HEK293 (cell line): Measurements from ENCODE around the gene GNAZ.

ENCODE experiments used
- CTCF ChIA-PET: fragments of 350-600 bp; formaldehyde crosslinking; extraction: SDS; loops from one replicate; lab custom pipeline; 2021; ENCODE audit warnings: antibody characterized with exemption; lab: Yijun Ruan, JAX
- POLR2A ChIA-PET: fragments of 300-600 bp; formaldehyde crosslinking; extraction: SDS; loops from one replicate; lab custom pipeline; 2020; ENCODE audit warnings: antibody characterized with exemption, inconsistent platforms; lab: Yijun Ruan, JAX
- H3K27ac ChIP-seq: fragments of 200-500 bp; sonication (Bioruptor generic); 2 replicates; pipeline ENCODE4 v1.5.1; 2014; ENCODE audit warnings: low read depth, low read length, control low read depth, inconsistent platforms; ENCODE audit errors: extremely low read depth
- H3K36me3 ChIP-seq, 2 experiments: fragments of 200-500 bp in 1 of 2; sonication (Bioruptor generic) in 1 of 2; 1 replicate in 1 of 2; 2 replicates in 1 of 2; pipeline ENCODE4 v1.5.1; 2014 to 2017; ENCODE audit warnings: inconsistent platforms in 2 of 2, low read length in 2 of 2; ENCODE audit not compliant: control insufficient read depth in 2 of 2, insufficient read depth in 1 of 2
- H3K4me1 ChIP-seq: fragments of 200-500 bp; sonication (Bioruptor generic); 2 replicates; pipeline ENCODE4 v1.5.1; 2014; ENCODE audit warnings: mild to moderate bottlenecking, low read length, inconsistent platforms; ENCODE audit not compliant: control insufficient read depth, insufficient read depth
- H3K4me3 ChIP-seq: 2 replicates; pipeline ENCODE4 v1.5.1; 2011; ENCODE audit warnings: low read depth, mild to moderate bottlenecking, control low read depth, low read length, moderate library complexity
- H3K9me3 ChIP-seq: fragments of 200-500 bp; sonication (Bioruptor generic); 2 replicates; pipeline ENCODE4 v1.5.1; 2014; ENCODE audit warnings: low read depth, low read length, inconsistent platforms; ENCODE audit not compliant: control insufficient read depth, insufficient read depth
- HOXC10 ChIP-seq: sonication (generic); formaldehyde crosslinking; IDR thresholded peaks from 2 replicates; pipeline ENCODE4 v1.8.1; 2023; ENCODE audit warnings: mild to moderate bottlenecking, missing genetic modification reagents
- KLF9 ChIP-seq: fragments of 450-650 bp; formaldehyde crosslinking; IDR thresholded peaks from 2 replicates; pipeline ENCODE4 v1.5.1; 2016; ENCODE audit warnings: missing biosample characterization, missing genetic modification characterization, low read depth
- PRDM10 ChIP-seq: fragments of 450-650 bp; formaldehyde crosslinking; IDR thresholded peaks from 2 replicates; pipeline ENCODE4 v1.5.1; 2016; ENCODE audit warnings: missing biosample characterization, missing genetic modification characterization
- PRDM6 ChIP-seq: fragments of 450-650 bp; formaldehyde crosslinking; IDR thresholded peaks from 2 replicates; pipeline ENCODE4 v1.5.1; 2017; ENCODE audit warnings: missing biosample characterization, missing genetic modification characterization
- RBAK ChIP-seq: fragments of 450-650 bp; formaldehyde crosslinking; IDR thresholded peaks from 2 replicates; pipeline ENCODE4 v1.5.1; 2016; ENCODE audit warnings: missing biosample characterization, missing genetic modification characterization
- SP2 ChIP-seq: fragments of 450-650 bp; formaldehyde crosslinking; IDR thresholded peaks from 2 replicates; pipeline ENCODE4 v1.5.1; 2016; ENCODE audit warnings: missing biosample characterization, missing genetic modification characterization
- ZFHX2 ChIP-seq: fragments of 450-650 bp; formaldehyde crosslinking; conservative IDR thresholded peaks from 2 replicates; pipeline ENCODE4 v1.5.1; 2016; ENCODE audit warnings: missing biosample characterization, missing genetic modification characterization
- ZNF175 ChIP-seq: fragments of 450-650 bp; formaldehyde crosslinking; IDR thresholded peaks from 2 replicates; pipeline ENCODE4 v1.5.1; 2016; ENCODE audit warnings: missing biosample characterization, missing genetic modification characterization
- ZNF280C ChIP-seq: fragments of 450-650 bp; formaldehyde crosslinking; IDR thresholded peaks from 2 replicates; pipeline ENCODE4 v1.5.1; 2016; ENCODE audit warnings: missing biosample characterization, missing genetic modification characterization
- ZNF394 ChIP-seq: fragments of 450-650 bp; formaldehyde crosslinking; IDR thresholded peaks from 2 replicates; pipeline ENCODE4 v1.5.1; 2016; ENCODE audit warnings: missing biosample characterization, missing genetic modification characterization, mild to moderate bottlenecking, moderate library complexity, borderline replicate concordance
- ZNF449 ChIP-seq: fragments of 450-650 bp; formaldehyde crosslinking; IDR thresholded peaks from 2 replicates; pipeline ENCODE4 v1.5.1; 2017; ENCODE audit warnings: missing biosample characterization, mild to moderate bottlenecking, missing genetic modification characterization, moderate library complexity
- ZNF488 ChIP-seq: fragments of 450-650 bp; formaldehyde crosslinking; IDR thresholded peaks from 2 replicates; pipeline ENCODE4 v1.5.1; 2016; ENCODE audit warnings: missing biosample characterization, missing genetic modification characterization
- ZNF501 ChIP-seq: fragments of 450-650 bp; formaldehyde crosslinking; IDR thresholded peaks from 2 replicates; pipeline ENCODE4 v1.5.1; 2016; ENCODE audit warnings: missing biosample characterization, missing genetic modification characterization
- ZNF510 ChIP-seq: fragments of 450-650 bp; formaldehyde crosslinking; IDR thresholded peaks from 2 replicates; pipeline ENCODE4 v1.5.1; 2018; ENCODE audit warnings: mild to moderate bottlenecking, missing genetic modification characterization, missing biosample characterization; ENCODE audit not compliant: insufficient replicate concordance
- ZNF514 ChIP-seq: fragments of 450-650 bp; formaldehyde crosslinking; IDR thresholded peaks from 2 replicates; pipeline ENCODE4 v1.5.1; 2016; ENCODE audit warnings: missing biosample characterization, missing genetic modification characterization
- ZNF561 ChIP-seq: fragments of 450-650 bp; IDR thresholded peaks from 2 replicates; pipeline ENCODE4 v1.5.1; 2018; ENCODE audit warnings: missing biosample characterization, missing genetic modification characterization, borderline replicate concordance
- ZNF626 ChIP-seq: fragments of 450-650 bp; sonication (Bioruptor Pico); formaldehyde crosslinking; IDR thresholded peaks from 2 replicates; pipeline ENCODE4 v1.5.1; 2018; ENCODE audit warnings: missing biosample characterization, missing genetic modification characterization, inconsistent platforms
- ZNF629 ChIP-seq: fragments of 450-650 bp; formaldehyde crosslinking; IDR thresholded peaks from 2 replicates; pipeline ENCODE4 v1.5.1; 2017; ENCODE audit warnings: missing biosample characterization, missing genetic modification characterization
- ZNF645 ChIP-seq: fragments of 450-650 bp; formaldehyde crosslinking; IDR thresholded peaks from 2 replicates; pipeline ENCODE4; 2016; ENCODE audit warnings: missing biosample characterization, missing genetic modification characterization
- ZNF747 ChIP-seq: fragments of 450-650 bp; formaldehyde crosslinking; IDR thresholded peaks from 2 replicates; pipeline ENCODE4 v1.5.1; 2016; ENCODE audit warnings: missing biosample characterization, missing genetic modification characterization
- ZNF791 ChIP-seq: fragments of 450-650 bp; formaldehyde crosslinking; IDR thresholded peaks from 2 replicates; pipeline ENCODE4 v1.5.1; 2016; ENCODE audit warnings: missing biosample characterization, missing genetic modification characterization

GNAZ gene

GRCh38 chr22:23042179-23042578 is 28.1 kb upstream of the GNAZ start (continued):
- TF ChIP-seq SP2 (tag by site-specific recombination) (no peak), ZNF514 (tag by site-specific recombination) (no peak), ZNF561 (tag by site-specific recombination) (no peak), ZNF645 (no peak), PRDM6 (tag by site-specific recombination) (no peak), ZNF394 (tag by site-specific recombination) (no peak), ZNF488 (tag by site-specific recombination) (no peak), HOXC10 (CRISPR knock-in tag) (no peak)

- CTCF ChIA-PET = interaction anchor here (0.7 kb wide), 1 partner anchor 214 kb away, joined by 3 read pairs; no protein-coding TSS in a partner anchor
- Histone ChIP-seq H3K4me1 (no peaks in the 10 kb centered on the region), H3K4me3 (no peak overlapping the region), H3K9me3 (no peaks in the 10 kb centered on the region), H3K36me3 (no peaks in the 10 kb centered on the region)
- POLR2A ChIA-PET = no interaction called here
- TF ChIP-seq ZNF791 (tag by site-specific recombination) = no peak
- no peak for TF ChIP-seq ZFHX2
- TF ChIP-seq RBAK (tag by site-specific recombination) = no peak
- no peak for TF ChIP-seq ZNF449 (tag by site-specific recombination)
- TF ChIP-seq ZNF747 = no peak
- no peak for TF ChIP-seq KLF9 (tag by site-specific recombination)
- no peak for TF ChIP-seq PRDM10 (tag by site-specific recombination)
- no peak for TF ChIP-seq ZNF501 (tag by site-specific recombination)
- TF ChIP-seq ZNF629 (tag by site-specific recombination) = no peak
- TF ChIP-seq ZNF510 (tag by site-specific recombination) = no peak
- TF ChIP-seq ZNF626 (tag by site-specific recombination) = no peak
- TF ChIP-seq ZNF280C = no peak
- TF ChIP-seq ZNF175 (tag by site-specific recombination) = no peak
- TF ChIP-seq, all 188 proteins: peak for 0
- no peak overlapping the region for H3K27ac ChIP-seq
Observed at GRCh38 chr22:23044570-23044969, 25.7 kb upstream of the GNAZ start.
